Measurements from ENCODE around the gene PLOD1.

The PLOD1 gene

DNA sequence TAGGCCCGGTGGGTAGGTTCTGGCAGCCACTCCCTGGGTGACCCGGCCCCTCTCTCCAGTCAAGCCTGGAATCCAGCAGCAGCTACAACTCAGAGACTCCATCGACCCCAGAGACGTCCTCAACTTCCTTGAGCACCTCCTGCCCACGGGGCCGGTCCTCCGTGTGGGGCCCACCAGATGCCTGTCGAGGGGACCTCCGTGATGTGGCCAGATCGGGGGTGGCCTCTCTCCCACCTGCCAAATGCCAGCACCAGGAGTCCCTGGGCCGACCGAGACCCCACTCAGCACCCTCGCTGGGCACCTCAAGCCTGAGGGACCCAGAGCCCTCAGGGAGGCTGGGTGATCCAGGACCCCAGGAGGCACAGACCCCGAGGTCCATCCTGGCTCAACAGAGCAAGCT lies 87.5 kb downstream of the PLOD1 start:
- no peak for FAIRE-seq
- no peak for DNase-seq (ENCODE audit: extremely low spot score, insufficient read length, low read depth)
